Stomach (tissue), 9 donors: ENCODE data around the gene ERMARD. TPM values are rescaled to one million over a fixed set of nuclear protein-coding genes. Genes with fewer than 3 reads are reported as not detected.

Experiments used
- DNase-seq, 2 donors: peaks; one replicate each; pipeline versions ENCODE4 v3.0.0 to v3.0.0-alpha.2; 2013 to 2019
- H3K27ac ChIP-seq, 5 donors: fragments of 200-600 bp in 4 of 5; sonication (generic) in 4 of 5; one replicate each; pipeline ENCODE4 v1.5.1; 2013 to 2019; ENCODE audit warnings: mild to moderate bottlenecking in 1 of 5, moderate library complexity in 1 of 5
- H3K27me3 ChIP-seq, 3 donors: fragments of 200-600 bp; sonication (generic); one replicate each; pipeline ENCODE4 v1.5.1; 2017 to 2019; ENCODE audit warnings: mixed run types in 1 of 3
- H3K36me3 ChIP-seq, 4 donors: fragments of 200-600 bp; sonication (generic); 1 replicate in 3 of 4; 2 replicates in 1 of 4; pipeline ENCODE4 v1.5.1; 2016 to 2019
- H3K4me1 ChIP-seq, 4 donors: fragments of 200-600 bp; sonication (generic); one replicate each; pipeline ENCODE4 v1.5.1; 2016 to 2019
- H3K4me3 ChIP-seq, 4 donors: fragments of 200-600 bp; sonication (generic) in 3 of 4; one replicate each; pipeline ENCODE4 v1.5.1; 2016 to 2019; ENCODE audit warnings: mild to moderate bottlenecking in 1 of 4
- H3K9me3 ChIP-seq, 4 donors: fragments of 200-600 bp; sonication (generic); one replicate each; pipeline ENCODE4 v1.5.1; 2016 to 2019
- EP300 ChIP-seq: sonication (generic); formaldehyde crosslinking; IDR thresholded peaks from one replicate; pipeline ENCODE4 v1.6.1; 2017; ENCODE audit warnings: antibody characterized with exemption
- POLR2A ChIP-seq, 4 donors: fragments of 450-650 bp; IDR thresholded peaks; one replicate each; pipeline ENCODE4 v1.6.1; 2016; ENCODE audit warnings: antibody characterized with exemption in 4 of 4, control low read depth in 2 of 4, mild to moderate bottlenecking in 1 of 4, moderate library complexity in 1 of 4
- POLR2AphosphoS5 ChIP-seq, 3 donors: sonication (generic); formaldehyde crosslinking; IDR thresholded peaks; one replicate each; pipeline ENCODE4 v1.6.1; 2016; ENCODE audit warnings: antibody characterized with exemption in 3 of 3
- WGBS, 5 donors: extraction: QIAGEN DNeasy Blood & Tissue Kit in 3 of 5; methylation state at CpG; one replicate each; pipeline versions ENCODE4 v1.1.5 to v1.1.7; 2013 to 2018; 5-methylcytosine and 5-hydroxymethylcytosine counted together
- intact Hi-C: fragments of 100-400 bp; cut with DNase I; formaldehyde crosslinking; loops from one replicate; pipeline ENCODE4 v1.15.1; 2023; ENCODE audit warnings: low total_unique reads
- polyA plus RNA-seq, 3 donors: library from polyadenylated mRNA; stranded (reverse); fragments of 200-250 nt; gene quantifications; one replicate each; pipeline ENCODE4 v1.2.3, GENCODE V29; 2013
- total RNA-seq, 5 donors: library from RNA; depleted of rRNA; stranded (reverse); fragments of >200 nt; gene quantifications; one replicate each; pipeline versions ENCODE4 v1.1.0 to v1.2.3, GENCODE V29; 2014 to 2016
- TF ChIP-seq, protein P1 (sequence below), 7 experiments: fragments of 450-650 bp in 4 of 7; fragments of 200-600 bp in 3 of 7; sonication (generic) in 3 of 7; IDR thresholded peaks; one replicate each; pipeline ENCODE4 v1.5.1; 2016 to 2019; ENCODE audit warnings: antibody characterized with exemption in 7 of 7, control low read depth in 2 of 7, mild to moderate bottlenecking in 1 of 7
- donor health status: healthy with polysubstance abuse.
- donor health status: Bipolar disorder and iron deficiency.
- donor health status: healthy.

Gene ERMARD
- total and polyA plus RNA-seq, 8 donors: 4.1 to 84.5 (median 20.8) TPM

GRCh38 chr6:169804427-169804826, 53.0 kb downstream of the ERMARD start:
- intact Hi-C loops: no loop called here
- Histone ChIP-seq H3K27me3 (peaks cover 0 to 29% (median 9%) of the 10 kb centered on the region in 3 donors), H3K27ac (no peak overlapping the region), H3K4me1 (peaks cover 12 to 23% (median 16%) of the 10 kb centered on the region in 4 donors), H3K36me3 (no peaks in the 10 kb centered on the region), H3K4me3 (no peak overlapping the region), H3K9me3 (no peaks in the 10 kb centered on the region)
- no peak for TF ChIP-seq POLR2A (IDR thresholded peaks at IDR 0.05)
- DNase-seq: no peak

DNA sequence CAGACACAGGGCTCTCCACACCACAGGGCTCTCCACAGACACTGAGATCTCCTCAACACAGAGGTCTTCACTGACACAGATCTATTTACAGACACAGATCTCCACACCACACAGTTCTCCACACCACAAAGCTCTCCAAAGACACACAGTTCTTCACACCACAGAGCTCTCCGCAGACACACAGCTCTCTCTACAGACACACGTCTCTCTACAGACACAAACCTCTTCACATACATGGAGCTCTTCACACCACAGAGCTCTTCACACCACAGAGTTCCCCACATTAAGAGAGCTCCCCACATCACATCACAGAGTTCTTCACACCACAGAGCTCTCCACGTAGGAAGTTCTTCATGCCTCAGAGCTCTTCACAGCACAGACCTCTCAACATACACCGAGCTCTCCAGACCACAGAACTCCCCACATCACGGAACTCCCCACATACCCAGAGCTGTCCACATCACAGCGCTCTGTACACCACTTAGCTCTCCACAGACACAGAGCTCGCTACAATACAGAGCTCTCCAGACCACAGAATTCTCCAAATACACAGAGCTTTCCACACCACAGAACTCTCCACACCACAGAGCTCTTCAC, 53.9 kb downstream of the ERMARD start:
- Histone ChIP-seq H3K4me3 (no peak overlapping the region), H3K27me3 (peaks cover 0 to 29% (median 9%) of the 10 kb centered on the region in 3 donors), H3K27ac (no peak overlapping the region), H3K9me3 (no peaks in the 10 kb centered on the region), H3K4me1 (peaks cover 10 to 16% (median 14%) of the 10 kb centered on the region in 4 donors), H3K36me3 (no peaks in the 10 kb centered on the region)
- TF ChIP-seq, protein P1, sequence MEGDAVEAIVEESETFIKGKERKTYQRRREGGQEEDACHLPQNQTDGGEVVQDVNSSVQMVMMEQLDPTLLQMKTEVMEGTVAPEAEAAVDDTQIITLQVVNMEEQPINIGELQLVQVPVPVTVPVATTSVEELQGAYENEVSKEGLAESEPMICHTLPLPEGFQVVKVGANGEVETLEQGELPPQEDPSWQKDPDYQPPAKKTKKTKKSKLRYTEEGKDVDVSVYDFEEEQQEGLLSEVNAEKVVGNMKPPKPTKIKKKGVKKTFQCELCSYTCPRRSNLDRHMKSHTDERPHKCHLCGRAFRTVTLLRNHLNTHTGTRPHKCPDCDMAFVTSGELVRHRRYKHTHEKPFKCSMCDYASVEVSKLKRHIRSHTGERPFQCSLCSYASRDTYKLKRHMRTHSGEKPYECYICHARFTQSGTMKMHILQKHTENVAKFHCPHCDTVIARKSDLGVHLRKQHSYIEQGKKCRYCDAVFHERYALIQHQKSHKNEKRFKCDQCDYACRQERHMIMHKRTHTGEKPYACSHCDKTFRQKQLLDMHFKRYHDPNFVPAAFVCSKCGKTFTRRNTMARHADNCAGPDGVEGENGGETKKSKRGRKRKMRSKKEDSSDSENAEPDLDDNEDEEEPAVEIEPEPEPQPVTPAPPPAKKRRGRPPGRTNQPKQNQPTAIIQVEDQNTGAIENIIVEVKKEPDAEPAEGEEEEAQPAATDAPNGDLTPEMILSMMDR (IDR thresholded peaks at IDR 0.05): no peak
- no peak for TF ChIP-seq EP300
- TF ChIP-seq POLR2A (IDR thresholded peaks at IDR 0.05): no peak
- no peak for TF ChIP-seq POLR2AphosphoS5 (IDR thresholded peaks at IDR 0.05)
- DNase-seq: no peak
- intact Hi-C loops: no loop called here
- 55 to 67% (median 64%) methylated on average over 7 of the region's 7 CpGs for WGBS, 5 donors

DNA sequence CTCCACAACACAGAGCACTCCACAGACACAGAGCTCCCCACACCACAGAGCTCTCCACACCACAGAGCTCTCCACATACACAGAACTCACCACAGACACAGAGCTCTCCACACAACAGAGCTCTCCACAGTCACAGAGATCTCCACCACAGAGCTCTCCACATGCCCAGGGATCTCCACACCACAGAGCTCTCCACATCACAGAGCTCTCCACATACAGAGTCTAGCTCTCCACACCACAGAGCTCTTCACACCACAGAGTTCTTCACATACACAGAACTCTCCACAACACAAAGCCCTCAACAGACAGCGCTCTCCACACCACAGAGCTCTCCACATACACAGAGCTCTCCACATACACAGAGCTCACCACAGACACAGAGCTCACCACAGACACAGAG, 55.3 kb downstream of the ERMARD start:
- no peak overlapping the region for H3K27ac ChIP-seq
- intact Hi-C loops: no loop called here
- peaks cover 0 to 29% (median 9%) of the 10 kb centered on the region in 3 donors for H3K27me3 ChIP-seq
- no peaks in the 10 kb centered on the region for H3K9me3 ChIP-seq
- DNase-seq: no peak
- H3K4me3 ChIP-seq: no peak overlapping the region
- WGBS, 5 donors: 62 to 86% (median 77%) methylated on average over 1 of the region's 1 CpG
- no peaks in the 10 kb centered on the region for H3K36me3 ChIP-seq
- TF ChIP-seq EP300 (no peak), POLR2AphosphoS5 (IDR thresholded peaks at IDR 0.05) (no peak), POLR2A (IDR thresholded peaks at IDR 0.05) (no peak)
- TF ChIP-seq, protein P1 (IDR thresholded peaks at IDR 0.05): no peak
- H3K4me1 ChIP-seq: peaks cover 0 to 7% (median under 1%) of the 10 kb centered on the region in 4 donors

DNA sequence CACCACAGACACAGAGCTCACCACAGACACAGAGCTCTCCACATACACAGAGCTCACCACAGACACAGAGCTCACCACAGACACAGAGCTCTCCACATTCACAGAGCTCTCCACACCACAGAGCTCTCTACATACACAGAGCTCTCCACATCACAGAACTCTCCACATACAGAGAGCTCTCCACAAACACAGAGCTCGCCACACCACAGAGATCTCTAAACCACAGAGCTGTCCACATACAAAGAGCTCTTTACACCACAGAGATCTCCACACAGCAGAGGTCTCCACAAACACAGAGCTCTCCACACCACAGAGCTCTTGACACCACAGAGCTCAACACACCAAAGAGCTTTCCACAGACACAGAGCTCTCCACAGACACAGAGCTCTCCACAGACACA, 55.8 kb downstream of the ERMARD start:
- peaks cover 0 to 7% (median 0%) of the 10 kb centered on the region in 4 donors for H3K4me1 ChIP-seq
- TF ChIP-seq POLR2AphosphoS5 (IDR thresholded peaks at IDR 0.05): no peak
- TF ChIP-seq EP300: no peak
- TF ChIP-seq, protein P1 (IDR thresholded peaks at IDR 0.05): no peak
- TF ChIP-seq POLR2A (IDR thresholded peaks at IDR 0.05): no peak
- H3K27ac ChIP-seq: no peak overlapping the region
- DNase-seq: no peak
- intact Hi-C loops: no loop called here
- H3K4me3 ChIP-seq: no peak overlapping the region
- peaks cover 0 to 29% (median 9%) of the 10 kb centered on the region in 3 donors for H3K27me3 ChIP-seq
- H3K36me3 ChIP-seq: no peaks in the 10 kb centered on the region
- WGBS, 5 donors: 17 to 43% (median 36%) methylated on average over 1 of the region's 1 CpG
- no peaks in the 10 kb centered on the region for H3K9me3 ChIP-seq
